Measurements from ENCODE around the gene GNL1.

- TF ChIP-seq ZNF114 (CRISPR knock-in tag; IDR thresholded peaks at IDR 0.05): no peak
- TF ChIP-seq CTCF (conservative IDR thresholded peaks at IDR 0.05; ENCODE audit: low read depth in 2 of 2): no peak
- TF ChIP-seq EZH2 (IDR thresholded peaks at IDR 0.05; ENCODE audit: low read depth, unreplicated experiment): no peak
- no peak for TF ChIP-seq EZH2phosphoT487 (IDR thresholded peaks at IDR 0.05; ENCODE audit: unreplicated experiment)
- no peak for TF ChIP-seq CREB1 (CRISPR knock-in tag; IDR thresholded peaks at IDR 0.05; ENCODE audit: low read depth)
- TF ChIP-seq ZNF331 (CRISPR knock-in tag; IDR thresholded peaks at IDR 0.05; ENCODE audit: low read depth): no peak
- no peak for TF ChIP-seq POLR2AphosphoS5 (IDR thresholded peaks at IDR 0.05; ENCODE audit: low read depth)
- no peak for TF ChIP-seq JUNB (IDR thresholded peaks at IDR 0.05; ENCODE audit: unreplicated experiment)
- TF ChIP-seq REST (IDR thresholded peaks at IDR 0.05; ENCODE audit: unreplicated experiment): no peak
These were observed 64.0 kb downstream of the GNL1 start for GRCh38 chr6:30491991-30492952.
